GM19193 (cell line): ENCODE data around the gene LRRFIP2.

Source experiments
- POLR2A ChIP-seq: IDR thresholded peaks from 4 replicates; pipeline ENCODE4 v1.6.1; 2011; ENCODE audit not compliant: insufficient read depth, insufficient read length; ENCODE audit errors: extremely low read depth

The LRRFIP2 gene

DNA sequence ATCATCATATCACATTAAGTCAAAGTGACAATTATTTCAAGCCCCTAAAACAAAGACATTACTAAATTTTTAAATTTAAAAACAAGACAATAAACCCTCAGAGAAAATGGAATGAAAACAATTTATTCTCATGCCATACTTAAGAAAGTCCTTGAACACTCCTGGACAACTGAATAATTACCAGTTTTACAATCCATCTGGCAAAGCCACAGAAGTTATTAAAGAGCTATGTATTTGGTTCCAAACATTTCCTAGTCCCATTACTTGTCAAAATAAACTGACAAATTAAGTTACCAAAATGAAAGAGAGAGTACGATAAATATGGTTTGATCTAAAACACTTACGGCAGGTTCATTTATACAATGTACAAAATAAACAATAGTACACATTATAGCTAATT lies 63.2 kb downstream of the LRRFIP2 start:
- TF ChIP-seq POLR2A, result no peak

- TF ChIP-seq POLR2A, result no peak
These were observed 66.5 kb downstream of the LRRFIP2 start for GRCh38 chr3:37107846-37108245.

DNA sequence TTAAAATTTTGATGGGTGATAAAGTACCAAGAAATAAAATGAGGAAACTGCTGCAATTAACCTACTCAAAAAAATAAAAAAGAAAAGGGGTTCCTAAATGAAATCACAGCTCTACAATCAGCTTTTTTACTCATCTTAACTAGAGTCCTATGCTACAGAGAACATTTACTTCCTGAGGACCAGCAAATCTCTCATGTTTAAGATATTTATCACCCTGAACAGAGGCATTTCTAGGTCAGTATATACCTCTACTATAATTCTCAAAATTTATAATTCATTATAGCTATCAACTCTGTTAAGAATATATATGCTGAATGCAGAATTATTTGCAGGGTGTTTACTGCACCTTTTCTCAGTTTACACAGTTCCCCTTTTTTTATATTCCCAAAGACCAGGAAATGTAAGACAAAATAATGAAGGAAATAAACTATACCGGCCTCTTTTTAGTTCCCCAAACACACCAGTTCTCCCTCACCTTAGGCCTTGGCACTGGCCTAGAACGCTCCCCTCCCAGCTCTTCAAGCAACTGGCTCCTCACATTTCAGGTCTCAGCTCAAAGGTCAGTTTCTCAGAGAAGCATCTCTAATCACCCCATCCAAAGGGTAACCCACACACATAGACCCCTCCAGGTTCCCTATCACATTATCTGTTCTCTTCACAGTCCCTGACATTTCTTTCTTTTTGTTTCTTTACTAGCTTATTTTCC lies 71.1 kb downstream of the LRRFIP2 start:
- TF ChIP-seq POLR2A, result no peak

GRCh38 chr3:37100411-37100810 lies 74.0 kb downstream of the LRRFIP2 start:
- no peak for TF ChIP-seq POLR2A

- no peak for TF ChIP-seq POLR2A
These were observed 74.9 kb downstream of the LRRFIP2 start for GRCh38 chr3:37099469-37099868.

- no peak for TF ChIP-seq POLR2A
These were observed 75.5 kb downstream of the LRRFIP2 start for GRCh38 chr3:37098884-37099283.

DNA sequence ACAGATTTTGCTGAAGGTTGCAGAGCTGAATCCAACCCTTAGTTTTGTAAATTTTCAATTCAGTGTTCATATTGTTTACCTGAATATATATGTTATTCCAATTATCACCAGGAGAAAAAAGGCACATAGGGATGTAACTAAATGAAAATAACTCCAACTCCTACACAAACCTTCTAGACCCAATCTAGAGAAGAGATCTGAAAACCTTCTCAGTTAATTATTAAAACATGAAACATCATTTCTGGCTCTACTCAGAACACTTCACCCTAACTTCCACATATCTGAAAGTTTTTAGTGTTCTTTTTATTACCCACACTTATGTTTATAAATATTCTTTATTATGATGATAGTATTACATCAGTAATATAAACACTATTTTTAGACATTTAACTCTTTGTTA lies 76.6 kb downstream of the LRRFIP2 start:
- TF ChIP-seq POLR2A, result no peak

- TF ChIP-seq POLR2A, result no peak
These were observed 77.4 kb downstream of the LRRFIP2 start for GRCh38 chr3:37096975-37097374.

GRCh38 chr3:37096288-37096687 lies 78.1 kb downstream of the LRRFIP2 start:
- no peak for TF ChIP-seq POLR2A

- no peak for TF ChIP-seq POLR2A
These were observed 79.7 kb downstream of the LRRFIP2 start for GRCh38 chr3:37094636-37095035.

GRCh38 chr3:37093481-37093880 lies 80.9 kb downstream of the LRRFIP2 start:
- TF ChIP-seq POLR2A, result no peak

DNA sequence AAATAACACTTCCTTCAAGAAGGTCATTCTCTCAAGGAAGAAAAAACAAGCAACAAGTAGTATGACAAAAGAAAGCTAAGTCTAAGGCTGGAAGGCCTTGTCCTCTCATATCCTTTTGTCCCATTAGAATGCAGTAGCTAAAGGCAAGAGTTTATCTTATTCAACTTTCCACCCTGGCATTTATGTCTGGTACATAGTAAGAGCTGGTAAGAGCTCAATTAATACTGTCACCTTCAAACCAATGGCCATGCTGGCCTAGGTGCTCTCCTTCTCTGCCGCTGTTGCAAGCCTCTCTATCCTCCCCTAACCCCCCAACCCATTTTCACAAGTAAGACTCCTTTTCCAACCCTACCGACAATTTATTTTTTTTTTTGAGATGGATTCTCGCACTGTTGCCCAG lies 81.9 kb downstream of the LRRFIP2 start:
- no peak for TF ChIP-seq POLR2A

- TF ChIP-seq POLR2A, result no peak
These were observed 86.5 kb downstream of the LRRFIP2 start for GRCh38 chr3:37087870-37088269.

DNA sequence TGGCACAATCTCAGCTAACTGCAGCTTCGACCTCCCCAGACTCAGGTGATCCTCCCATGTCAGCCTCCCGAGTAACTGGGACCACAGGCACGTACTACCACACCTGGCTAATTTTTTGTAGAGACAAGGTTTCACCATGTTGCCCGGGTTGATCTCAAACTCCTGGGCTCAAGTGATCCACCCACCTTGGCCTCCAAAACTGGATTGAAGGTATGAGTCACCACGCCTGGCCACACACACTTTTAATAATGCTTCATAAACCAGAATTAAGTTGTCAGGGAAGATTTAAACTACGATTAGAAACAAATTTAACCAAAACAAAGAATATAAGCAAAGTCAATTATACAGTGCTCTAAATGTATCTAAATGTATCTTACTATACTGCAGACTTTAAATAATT lies 87.5 kb downstream of the LRRFIP2 start:
- TF ChIP-seq POLR2A, result no peak

DNA sequence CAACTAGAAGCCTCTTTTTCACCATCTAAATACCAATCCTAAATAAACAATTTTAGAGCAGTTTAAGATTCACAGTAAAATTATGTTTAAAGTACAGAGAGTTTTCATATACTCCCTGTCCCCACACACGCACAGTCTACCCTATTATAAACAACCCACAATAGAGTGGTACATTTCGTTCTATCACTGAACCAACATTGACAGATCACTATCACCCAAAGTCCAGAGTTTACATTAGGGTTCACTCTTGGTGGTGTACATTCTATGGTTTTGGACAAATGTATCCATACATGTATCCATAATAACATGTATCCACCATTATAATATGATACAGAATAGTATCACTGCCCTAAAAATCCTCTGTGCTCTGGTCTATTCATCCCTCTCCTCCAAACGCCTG lies 92.1 kb downstream of the LRRFIP2 start:
- no peak for TF ChIP-seq POLR2A

- TF ChIP-seq POLR2A, result no peak
These were observed 98.4 kb downstream of the LRRFIP2 start for GRCh38 chr3:37075955-37076354.

DNA sequence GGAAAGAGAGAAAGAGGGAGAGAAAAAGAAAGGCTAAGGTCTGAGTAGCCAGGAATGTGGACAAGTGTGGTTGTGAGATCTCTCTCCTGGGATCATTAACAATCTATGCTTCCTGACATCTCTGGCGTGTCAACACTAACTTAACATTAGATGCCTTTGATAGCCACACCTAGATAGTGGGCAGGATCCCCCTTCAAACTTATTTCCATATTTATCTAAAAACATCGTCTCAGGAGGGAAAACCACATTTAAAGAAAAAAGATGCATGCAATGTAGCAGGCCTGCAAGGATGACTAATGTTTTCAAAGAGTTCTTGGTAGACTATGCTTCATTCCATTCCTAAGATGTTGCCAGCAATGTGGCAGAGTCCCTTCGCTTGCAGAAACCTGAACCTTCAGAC lies 100.2 kb downstream of the LRRFIP2 start:
- TF ChIP-seq POLR2A, result no peak
